Measurements from ENCODE around the gene CADM2. TPM values are rescaled to one million over a fixed set of nuclear protein-coding genes. Genes with fewer than 3 reads are reported as not detected.
A peak's percentile ranks its signal among the peaks of the same experiment; 100 is the strongest.
"Not testable (repeated sequence)": the region's sequence is repeated elsewhere in the genome, so short reads cannot be mapped to it uniquely, and the experiment has no call there.

Gene CADM2
- total RNA-seq, 2 donors from 2014 or later: 24.1 to 29.8 TPM

DNA sequence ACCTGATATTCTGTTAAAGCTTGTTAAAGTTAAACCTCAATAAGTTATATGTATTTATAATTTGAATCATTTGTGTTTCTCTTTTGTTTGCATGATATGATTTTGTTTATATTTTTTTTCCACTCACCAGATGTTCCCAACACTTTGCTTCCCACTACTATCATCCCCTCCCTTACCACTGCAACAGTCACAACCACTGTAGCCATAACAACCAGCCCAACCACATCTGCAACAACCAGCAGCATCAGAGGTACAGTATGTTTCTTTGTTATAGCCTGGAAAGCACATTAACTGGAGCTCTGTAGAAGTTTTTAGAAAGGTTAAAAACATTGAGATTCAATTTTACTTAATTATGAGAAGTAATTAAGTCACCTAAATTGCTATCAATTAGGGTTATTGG, 1020.2 kb downstream of the CADM2 start:
- Histone ChIP-seq H3K27ac (ENCODE audit: low read depth, low read length) (no peak overlapping the region), H3K4me1 (ENCODE audit: control insufficient read depth, insufficient read depth, low read length) (no peaks in the 10 kb centered on the region), H3K27me3 (ENCODE audit: control insufficient read depth, insufficient read depth, low read length, poor library complexity, severe bottlenecking) (no peaks in the 10 kb centered on the region), H3K9me3 (ENCODE audit: control insufficient read depth, low read length) (no peaks in the 10 kb centered on the region), H3K36me3 (ENCODE audit: control insufficient read depth, insufficient read depth, low read length) (no peaks in the 10 kb centered on the region), H3K9ac (ENCODE audit: extremely low read depth, low read length, poor library complexity, severe bottlenecking) (no peak overlapping the region), H3K4me3 (ENCODE audit: low read length) (no peak overlapping the region)
- H3K36me3 Mint-ChIP-seq (ENCODE audit: low read depth): no peaks in the 10 kb centered on the region
- no peak overlapping the region for H3K4me3 Mint-ChIP-seq
- H3K4me1 Mint-ChIP-seq: peaks cover 6% of the 10 kb centered on the region
- no peaks in the 10 kb centered on the region for H3K9me3 Mint-ChIP-seq
- DNase-seq: no peak
- H3K27me3 Mint-ChIP-seq (ENCODE audit: insufficient read depth): no peaks in the 10 kb centered on the region
- H3K27ac Mint-ChIP-seq: peak overlapping the region; percentile 24
- TF ChIP-seq CTCF (conservative IDR thresholded peaks at IDR 0.05): no peak

- H3K4me3 ChIP-seq (ENCODE audit: low read length); H3K9me3 Mint-ChIP-seq: not testable (repeated sequence)
- WGBS, 2 experiments (ENCODE audit: insufficient coverage in 1 of 2, insufficient read length in 1 of 2): 78 to 92% methylated on average over 4 to 10 of the region's 10 CpGs
Observed at GRCh38 chr3:85989581-85989980, 1030.8 kb downstream of the CADM2 start.

DNA sequence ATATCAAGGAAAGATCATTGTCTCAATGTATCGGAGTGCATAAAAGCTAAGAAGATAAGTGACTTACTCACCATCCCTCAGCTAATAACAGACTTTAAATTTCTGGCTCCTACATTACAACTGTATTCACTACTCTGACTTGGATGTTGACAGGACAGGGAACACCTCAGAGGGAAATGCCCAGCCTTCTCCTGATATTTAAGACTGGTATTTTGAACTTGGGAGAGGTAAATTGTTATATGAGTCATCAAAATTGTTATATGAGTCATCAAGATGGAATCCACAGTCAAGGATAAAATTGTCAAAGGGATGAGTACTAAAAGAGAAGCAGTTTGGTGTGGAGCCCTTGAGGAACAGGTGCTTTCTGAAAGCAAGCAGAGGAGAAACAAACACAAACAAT, 1070.8 kb downstream of the CADM2 start:
- Histone ChIP-seq H3K9me3 (ENCODE audit: control insufficient read depth, low read length) (no peaks in the 10 kb centered on the region), H3K4me1 (ENCODE audit: control insufficient read depth, insufficient read depth, low read length) (no peaks in the 10 kb centered on the region), H3K27me3 (ENCODE audit: control insufficient read depth, insufficient read depth, low read length, poor library complexity, severe bottlenecking) (no peaks in the 10 kb centered on the region), H3K36me3 (ENCODE audit: control insufficient read depth, insufficient read depth, low read length) (no peaks in the 10 kb centered on the region), H3K27ac (ENCODE audit: low read depth, low read length) (no peak overlapping the region), H3K9ac (ENCODE audit: extremely low read depth, low read length, poor library complexity, severe bottlenecking) (no peak overlapping the region), H3K4me3 (ENCODE audit: low read length) (no peak overlapping the region)
- Mint-ChIP-seq H3K4me3 (no peak overlapping the region), H3K9me3 (no peaks in the 10 kb centered on the region), H3K27ac (no peak overlapping the region), H3K27me3 (ENCODE audit: insufficient read depth) (no peaks in the 10 kb centered on the region), H3K36me3 (ENCODE audit: low read depth) (no peaks in the 10 kb centered on the region), H3K4me1 (no peaks in the 10 kb centered on the region)
- no peak for TF ChIP-seq CTCF (conservative IDR thresholded peaks at IDR 0.05)
- 100% methylated on average over 1 of the region's 1 CpG; no CpG with 5 or more reads in 1 of the 2 experiments for WGBS, 2 experiments (ENCODE audit: insufficient coverage in 1 of 2, insufficient read length in 1 of 2)
- no peak for DNase-seq

More at GRCh38 chr3:85989581-85989980, 1030.8 kb downstream of the CADM2 start:
- not testable (repeated sequence) for H3K4me3 Mint-ChIP-seq; H3K36me3 ChIP-seq (ENCODE audit: control insufficient read depth, insufficient read depth, low read length); H3K4me1 ChIP-seq (ENCODE audit: control insufficient read depth, insufficient read depth, low read length); DNase-seq; H3K4me1 Mint-ChIP-seq; H3K27me3 Mint-ChIP-seq (ENCODE audit: insufficient read depth); H3K27me3 ChIP-seq (ENCODE audit: control insufficient read depth, insufficient read depth, low read length, poor library complexity, severe bottlenecking); H3K9me3 ChIP-seq (ENCODE audit: control insufficient read depth, low read length); H3K27ac ChIP-seq (ENCODE audit: low read depth, low read length); H3K27ac Mint-ChIP-seq; H3K36me3 Mint-ChIP-seq (ENCODE audit: low read depth); H3K9ac ChIP-seq (ENCODE audit: extremely low read depth, low read length, poor library complexity, severe bottlenecking)

- Histone ChIP-seq H3K9me3 (ENCODE audit: control insufficient read depth, low read length) (peaks cover 14% of the 10 kb centered on the region), H3K27ac (ENCODE audit: low read depth, low read length) (no peak overlapping the region), H3K27me3 (ENCODE audit: control insufficient read depth, insufficient read depth, low read length, poor library complexity, severe bottlenecking) (no peaks in the 10 kb centered on the region), H3K4me3 (ENCODE audit: low read length) (no peak overlapping the region), H3K36me3 (ENCODE audit: control insufficient read depth, insufficient read depth, low read length) (no peaks in the 10 kb centered on the region), H3K9ac (ENCODE audit: extremely low read depth, low read length, poor library complexity, severe bottlenecking) (no peak overlapping the region), H3K4me1 (ENCODE audit: control insufficient read depth, insufficient read depth, low read length) (no peaks in the 10 kb centered on the region)
- Mint-ChIP-seq H3K4me1 (no peaks in the 10 kb centered on the region), H3K27ac (no peak overlapping the region), H3K27me3 (ENCODE audit: insufficient read depth) (no peaks in the 10 kb centered on the region), H3K4me3 (no peak overlapping the region), H3K9me3 (peaks cover 25% of the 10 kb centered on the region), H3K36me3 (ENCODE audit: low read depth) (peaks cover 7% of the 10 kb centered on the region)
- no peak for TF ChIP-seq CTCF (conservative IDR thresholded peaks at IDR 0.05)
- no peak for DNase-seq
Observed at GRCh38 chr3:86037916-86038315, 1079.1 kb downstream of the CADM2 start.

All from endodermal cell (in vitro differentiated cells).